Activated T-cell treated with anti-CD3 and anti-CD28 coated beads, Interleukin-2, amount 50 U/mL, for 1 hour (primary cell): ENCODE measurements around the gene GALNT7.
"Not testable (repeated sequence)": the region's sequence is repeated elsewhere in the genome, so short reads cannot be mapped to it uniquely, and the experiment has no call there.

Experiments used
- DNase-seq: peaks from one replicate; pipeline ENCODE4 v3.0.0-alpha.2; 2020

GALNT7 gene

DNA sequence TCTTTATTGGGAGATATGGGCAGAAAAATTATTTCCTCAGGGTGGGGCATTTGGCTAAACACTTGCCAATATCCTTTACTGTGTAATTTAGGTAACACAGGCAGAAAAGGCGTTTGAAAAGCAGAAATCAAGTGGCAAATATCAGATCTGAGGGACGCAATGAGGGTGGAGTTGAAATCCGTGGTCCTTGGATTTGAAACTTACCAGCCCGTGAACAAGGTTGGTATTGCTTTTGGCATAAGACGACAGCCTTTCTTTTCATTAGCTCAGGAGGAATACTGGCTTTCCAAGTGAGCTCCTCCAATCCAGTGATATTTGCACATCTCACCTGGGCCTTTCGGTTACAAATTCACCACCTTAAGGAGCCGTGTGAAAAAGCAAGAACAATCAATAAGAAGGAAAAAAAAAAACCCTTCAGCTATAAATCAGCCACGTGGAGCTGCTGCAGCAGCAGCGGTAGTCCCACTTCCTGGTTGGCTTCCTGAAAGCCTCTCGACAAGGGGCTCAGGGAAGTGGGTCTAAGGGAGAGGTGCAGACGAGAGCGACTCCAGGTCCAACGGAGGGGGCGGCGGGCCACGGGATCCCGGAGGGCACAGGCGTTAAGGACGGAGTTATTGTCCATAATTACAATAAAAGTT is 734 bp upstream of the GALNT7 start:
- DNase-seq = peak; percentile 34

GRCh38 chr4:173169178-173169427 is 492 bp downstream of the GALNT7 start:
- no peak for DNase-seq

DNA sequence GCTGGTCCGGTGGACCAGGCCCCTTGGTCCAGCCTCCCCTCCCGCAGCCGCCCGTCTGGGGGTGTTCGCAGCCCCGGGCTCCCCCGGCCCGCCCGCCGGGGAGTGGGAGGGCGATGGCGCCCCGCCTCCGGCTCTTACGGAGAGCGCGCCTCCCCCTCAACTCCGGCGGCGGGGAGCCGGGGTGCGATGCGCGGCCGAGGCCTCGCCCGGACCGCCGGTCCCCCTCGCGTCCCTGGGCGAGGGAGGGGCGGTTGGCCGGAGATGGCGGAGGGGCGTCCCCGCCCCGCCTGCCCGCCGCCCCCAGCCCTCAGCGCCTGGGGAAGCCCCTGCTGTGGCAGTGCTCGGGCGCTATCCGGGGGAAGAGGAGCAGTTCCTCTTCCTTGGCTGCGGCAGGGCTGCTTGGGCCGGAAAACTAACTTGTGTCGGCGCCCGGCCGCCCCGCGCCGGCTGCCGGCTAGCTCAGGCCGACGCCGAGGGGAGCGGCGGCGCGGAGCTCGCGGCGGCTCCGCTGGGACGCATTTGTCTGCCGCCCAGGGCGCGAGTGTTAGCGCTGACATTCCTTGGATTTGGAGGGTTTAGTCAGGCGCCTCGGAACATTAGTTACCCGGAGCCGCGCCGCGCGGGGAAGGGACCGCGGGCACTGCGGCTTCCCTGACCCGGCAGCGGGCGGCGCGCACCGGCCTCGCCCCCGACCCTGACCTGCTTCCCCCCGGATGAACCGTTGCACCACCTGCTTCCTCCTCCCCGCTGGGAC is 994 bp downstream of the GALNT7 start:
- peak; percentile 72 for DNase-seq

GRCh38 chr4:173170182-173170778 is 1.7 kb downstream of the GALNT7 start:
- DNase-seq = no peak

DNA sequence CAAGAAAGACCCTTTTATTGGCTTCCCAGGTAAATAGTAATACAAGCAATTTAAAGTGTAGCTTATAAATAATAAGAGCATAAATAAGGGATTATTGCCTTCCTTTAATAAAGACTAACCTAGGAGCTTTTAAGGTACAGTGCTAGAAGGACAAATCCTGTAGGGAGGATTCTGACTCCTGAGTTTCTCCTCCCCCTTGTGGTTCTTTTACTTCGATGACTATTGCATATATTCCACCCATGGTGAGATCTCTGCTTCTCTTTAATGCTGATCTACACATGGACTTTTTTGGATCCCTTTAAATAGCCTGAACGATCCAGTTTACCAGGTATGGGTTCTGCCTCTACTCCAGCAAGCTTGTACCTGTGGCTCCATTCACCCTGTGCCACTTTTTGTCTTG is 2.5 kb downstream of the GALNT7 start:
- no peak for DNase-seq

DNA sequence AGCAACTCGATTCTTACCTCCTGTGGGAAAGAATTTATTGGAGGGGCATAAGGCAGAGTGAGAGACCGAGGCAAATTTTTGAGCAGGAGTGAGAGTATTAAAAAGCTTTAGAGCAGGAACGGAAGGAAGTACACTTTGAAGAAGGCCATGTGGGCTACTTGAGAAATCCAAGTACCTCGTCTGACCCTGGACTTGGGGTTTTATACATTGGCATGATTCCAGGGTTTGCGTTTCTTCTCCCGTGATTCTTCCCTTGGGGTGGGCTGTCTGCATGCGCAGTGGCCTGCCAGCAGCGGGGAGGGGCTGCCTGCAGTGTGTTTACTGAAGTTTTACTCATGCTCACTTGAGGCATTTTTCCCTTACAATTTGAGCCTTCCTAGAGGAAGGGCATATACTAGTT is 3.4 kb downstream of the GALNT7 start:
- DNase-seq = no peak

DNA sequence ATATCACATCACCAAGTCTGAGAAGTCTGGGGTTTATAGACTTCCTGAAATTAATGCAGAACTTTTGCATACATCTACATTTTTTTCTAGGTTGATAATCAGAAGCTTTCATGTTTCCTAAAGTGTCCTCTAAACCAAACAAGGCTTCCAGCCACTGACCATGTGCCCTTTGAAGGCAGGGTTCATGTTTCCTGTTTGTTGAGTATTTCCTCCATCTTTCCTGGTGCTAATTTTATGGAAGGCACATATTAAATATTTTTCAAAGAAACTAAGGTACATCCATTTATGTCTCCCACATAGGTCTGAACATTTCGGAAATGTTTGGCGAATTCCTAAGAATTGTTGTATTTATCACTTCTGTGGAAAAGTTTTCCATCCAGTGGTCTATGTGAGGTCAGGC is 5.6 kb downstream of the GALNT7 start:
- DNase-seq = no peak

GRCh38 chr4:173174594-173175012 is 6.0 kb downstream of the GALNT7 start:
- DNase-seq = no peak

- no peak for DNase-seq
Observed at GRCh38 chr4:173176010-173176409, 7.4 kb downstream of the GALNT7 start.

DNA sequence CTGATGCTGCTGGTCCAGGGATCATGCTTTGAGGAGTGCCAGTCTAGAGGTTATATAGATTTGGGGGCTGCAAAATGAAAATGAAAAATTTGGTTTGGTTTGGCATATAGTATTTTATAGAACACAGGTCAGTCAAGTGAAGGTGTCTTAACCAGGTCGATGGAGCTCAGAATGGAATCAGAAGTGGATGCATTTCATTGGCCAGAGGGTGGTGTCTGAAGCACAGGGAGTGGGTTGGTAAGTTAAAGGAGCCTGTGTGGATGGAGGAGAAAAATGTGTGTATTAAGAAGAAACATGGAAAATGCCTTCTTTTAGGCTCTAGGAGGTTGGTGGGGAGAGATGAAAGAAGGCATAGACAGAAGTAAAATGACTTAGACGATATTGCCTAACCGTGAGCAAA is 8.6 kb downstream of the GALNT7 start:
- DNase-seq = no peak

- DNase-seq = no peak
Observed at GRCh38 chr4:173178144-173178543, 9.5 kb downstream of the GALNT7 start.

GRCh38 chr4:173181848-173182247 is 13.2 kb downstream of the GALNT7 start:
- DNase-seq = no peak

DNA sequence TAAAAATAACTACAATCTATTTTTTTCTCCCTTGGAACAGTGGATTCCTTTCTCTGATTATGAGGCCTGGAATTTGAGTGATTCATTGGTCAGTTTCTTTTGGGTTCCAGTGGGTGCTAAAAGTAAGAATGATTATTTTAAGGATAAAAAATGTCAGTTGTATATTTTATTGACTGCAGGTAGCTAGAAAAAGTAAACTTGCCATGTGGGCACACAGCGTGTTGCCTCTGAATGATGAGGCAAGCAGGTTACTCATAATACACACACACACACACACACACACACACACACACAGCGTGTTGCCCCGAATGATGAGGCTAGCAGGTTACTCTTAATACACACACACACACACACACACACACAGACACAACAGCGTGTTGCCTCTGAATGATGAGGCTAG is 13.8 kb downstream of the GALNT7 start:
- no peak for DNase-seq

DNA sequence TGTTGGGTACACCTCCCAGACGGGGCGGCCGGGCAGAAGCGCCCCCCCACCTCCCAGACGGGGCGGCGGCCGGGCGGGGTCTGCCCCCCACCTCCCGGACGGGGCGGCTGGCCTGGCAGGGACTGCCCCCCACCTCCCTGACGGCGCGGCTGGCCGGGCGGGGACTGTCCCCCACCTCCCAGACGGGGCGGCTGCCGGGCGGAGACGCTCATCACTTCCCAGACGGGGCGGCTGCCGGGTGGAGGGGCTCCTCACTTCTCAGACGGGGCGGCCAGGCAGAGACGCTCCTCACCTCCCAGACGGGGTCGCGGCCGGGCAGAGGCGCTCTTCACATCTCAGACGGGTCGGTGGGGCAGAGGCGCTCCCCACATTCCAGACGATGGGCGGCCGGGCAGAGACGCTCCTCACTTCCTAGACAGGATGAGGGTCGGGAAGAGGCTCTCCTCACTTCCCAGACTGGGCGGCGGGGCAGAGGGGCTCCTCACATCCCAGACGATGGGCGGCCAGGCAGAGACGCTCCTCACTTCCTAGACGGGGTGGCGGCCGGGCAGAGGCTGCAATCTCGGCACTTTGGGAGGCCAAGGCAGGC is 15.1 kb downstream of the GALNT7 start:
- not testable (repeated sequence) for DNase-seq

- DNase-seq = no peak
Observed at GRCh38 chr4:173185847-173186510, 17.4 kb downstream of the GALNT7 start.

- DNase-seq = no peak
Observed at GRCh38 chr4:173187732-173188131, 19.1 kb downstream of the GALNT7 start.

DNA sequence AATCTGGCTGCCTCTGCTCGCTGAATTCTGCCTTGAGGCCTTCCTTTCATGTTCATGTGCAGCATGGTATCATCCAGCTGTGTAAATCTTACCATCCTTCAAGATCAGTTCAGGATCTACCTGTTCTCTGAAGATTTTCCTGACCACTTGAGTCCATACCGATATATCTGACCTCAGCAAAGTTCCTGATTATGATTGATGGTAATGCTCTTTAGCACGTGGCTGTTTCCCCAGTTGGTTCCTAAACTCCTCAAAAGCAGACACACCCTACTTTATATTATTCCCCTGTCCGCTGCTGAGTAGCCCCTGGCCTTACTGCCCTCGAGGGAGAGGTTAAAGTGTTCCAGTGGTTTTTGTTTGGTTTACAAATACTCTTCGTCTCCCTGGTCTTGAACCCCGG is 20.0 kb downstream of the GALNT7 start:
- no peak for DNase-seq

- no peak for DNase-seq
Observed at GRCh38 chr4:173189117-173189693, 20.6 kb downstream of the GALNT7 start.

- no peak for DNase-seq
Observed at GRCh38 chr4:173191623-173192041, 23.0 kb downstream of the GALNT7 start.

DNA sequence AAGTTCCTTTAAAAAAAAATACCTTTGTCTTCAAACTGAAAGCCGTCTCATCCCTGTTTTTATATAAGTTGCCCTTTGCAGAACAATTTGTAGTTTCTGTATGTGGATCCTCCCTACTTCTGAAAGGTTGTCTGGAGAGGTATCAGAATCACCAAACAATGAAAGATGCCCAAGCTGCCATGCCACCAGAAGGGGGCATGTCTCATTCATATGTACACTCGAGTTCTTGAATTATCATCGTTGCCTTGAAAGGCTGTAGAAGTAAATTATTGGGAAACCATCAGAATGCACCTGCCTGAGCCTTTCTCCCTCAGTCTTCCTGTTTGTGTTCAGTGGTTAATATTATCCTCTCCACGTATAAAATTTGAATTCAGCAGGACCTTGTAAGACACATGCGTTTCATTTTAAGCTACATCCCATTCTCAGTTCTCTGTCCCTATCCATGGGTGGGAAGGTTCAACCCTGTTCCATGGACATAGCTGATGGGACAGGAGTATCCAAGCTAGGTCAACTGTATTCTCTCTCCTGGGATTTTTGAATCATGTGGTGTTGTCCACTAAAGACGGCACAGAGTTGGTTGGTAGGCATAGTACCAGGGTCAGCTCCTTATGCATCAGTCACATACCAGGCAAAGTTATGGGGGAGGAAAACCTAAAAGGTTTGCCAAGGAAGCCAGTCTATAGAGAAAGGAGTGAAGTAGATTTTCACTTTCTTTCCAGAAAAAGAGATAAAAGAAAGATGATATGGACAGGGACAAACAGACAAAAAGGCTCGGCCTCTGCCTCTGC is 24.0 kb downstream of the GALNT7 start:
- no peak for DNase-seq

DNA sequence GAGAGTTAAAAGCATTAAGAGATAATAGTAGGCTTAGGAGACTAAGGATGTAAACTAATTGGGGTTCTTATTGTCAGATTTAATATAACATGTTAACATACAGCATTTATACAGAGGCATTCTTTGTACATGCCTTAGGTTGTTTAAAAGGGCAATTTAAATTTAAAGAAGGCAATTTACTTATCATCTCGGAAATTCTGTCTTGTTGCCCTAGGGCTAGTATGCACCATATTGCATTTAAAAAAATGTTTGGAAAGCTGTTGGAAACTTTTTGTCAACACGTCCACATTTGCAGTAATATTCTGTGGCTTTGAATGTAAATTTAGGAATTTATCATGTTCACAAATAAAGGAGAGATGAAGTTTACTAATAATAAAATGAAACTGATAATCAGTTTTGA is 25.5 kb downstream of the GALNT7 start:
- DNase-seq = no peak

- no peak for DNase-seq
Observed at GRCh38 chr4:173195109-173195508, 26.5 kb downstream of the GALNT7 start.
